22Rv1 (cell line): Measurements from ENCODE around the gene FREY1.

ENCODE experiments used
- CTCF ChIP-seq: fragments of 450-650 bp; IDR thresholded peaks from 2 replicates; pipeline ENCODE4 v1.5.1; 2017; ENCODE audit warnings: mild to moderate bottlenecking
- ZFX ChIP-seq: fragments of 450-650 bp; IDR thresholded peaks from 2 replicates; pipeline ENCODE4 v1.6.1; 2017; ENCODE audit warnings: antibody characterized with exemption, borderline replicate concordance

- no peak for TF ChIP-seq CTCF
- no peak for TF ChIP-seq ZFX
These were observed 48.2 kb downstream of the FREY1 start for GRCh38 chr11:45858751-45859398.
